Measurements from ENCODE around the gene MMP27. TPM values are rescaled to one million over a fixed set of nuclear protein-coding genes. Genes with fewer than 3 reads are reported as not detected.

MMP27 gene
- total RNA-seq, 1 experiment from 2014 or later, result not detected

DNA sequence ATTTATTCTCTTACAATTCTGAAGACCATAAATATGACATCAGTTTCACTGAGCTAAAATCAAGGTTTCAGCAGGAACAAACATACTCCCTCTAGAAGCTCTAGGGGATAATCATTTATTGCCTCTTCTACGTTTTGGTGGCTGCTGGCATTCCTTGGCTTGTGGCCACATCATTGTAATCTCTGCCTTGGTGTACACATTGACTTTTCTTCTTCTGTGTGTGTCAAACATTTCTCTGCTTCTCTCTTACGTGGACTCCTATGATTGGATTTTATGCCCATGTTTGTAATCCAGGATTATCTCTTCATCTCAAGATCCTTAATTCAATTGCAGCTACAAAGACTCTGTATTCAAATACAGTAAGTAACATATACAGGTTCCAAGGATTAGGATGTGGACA is 50.0 kb downstream of the MMP27 start:
- Histone ChIP-seq H3K36me3 (ENCODE audit: control insufficient read depth, insufficient read depth, low read length) (no peaks in the 10 kb centered on the region), H3K4me3 (ENCODE audit: low read depth, low read length) (no peak overlapping the region), H3K4me1 (no peaks in the 10 kb centered on the region), H3K9me3 (peaks cover 13% of the 10 kb centered on the region; the same call in 1 of the 2 replicates), H3K27me3 (replicated peaks; ENCODE audit: control insufficient read depth, insufficient read depth, low read length) (no peaks in the 10 kb centered on the region)
- no peak overlapping the region for H3K4me3 Mint-ChIP-seq (ENCODE audit: unreplicated experiment)
- intact Hi-C loops (cut with micrococcal nuclease; ENCODE audit: unreplicated experiment), result no loop called here
- no peak for DNase-seq
- POLR2A ChIA-PET, result no interaction called here
- CTCF ChIA-PET, result interaction anchor here (2.9 kb wide), 1 partner anchor 11 kb away, joined by 11 read pairs; no protein-coding TSS in a partner anchor
- H3K27me3 Mint-ChIP-seq (ENCODE audit: insufficient read depth, unreplicated experiment), result peaks cover 11% of the 10 kb centered on the region
- TF ChIP-seq, protein P1, sequence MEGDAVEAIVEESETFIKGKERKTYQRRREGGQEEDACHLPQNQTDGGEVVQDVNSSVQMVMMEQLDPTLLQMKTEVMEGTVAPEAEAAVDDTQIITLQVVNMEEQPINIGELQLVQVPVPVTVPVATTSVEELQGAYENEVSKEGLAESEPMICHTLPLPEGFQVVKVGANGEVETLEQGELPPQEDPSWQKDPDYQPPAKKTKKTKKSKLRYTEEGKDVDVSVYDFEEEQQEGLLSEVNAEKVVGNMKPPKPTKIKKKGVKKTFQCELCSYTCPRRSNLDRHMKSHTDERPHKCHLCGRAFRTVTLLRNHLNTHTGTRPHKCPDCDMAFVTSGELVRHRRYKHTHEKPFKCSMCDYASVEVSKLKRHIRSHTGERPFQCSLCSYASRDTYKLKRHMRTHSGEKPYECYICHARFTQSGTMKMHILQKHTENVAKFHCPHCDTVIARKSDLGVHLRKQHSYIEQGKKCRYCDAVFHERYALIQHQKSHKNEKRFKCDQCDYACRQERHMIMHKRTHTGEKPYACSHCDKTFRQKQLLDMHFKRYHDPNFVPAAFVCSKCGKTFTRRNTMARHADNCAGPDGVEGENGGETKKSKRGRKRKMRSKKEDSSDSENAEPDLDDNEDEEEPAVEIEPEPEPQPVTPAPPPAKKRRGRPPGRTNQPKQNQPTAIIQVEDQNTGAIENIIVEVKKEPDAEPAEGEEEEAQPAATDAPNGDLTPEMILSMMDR (IDR thresholded peaks at IDR 0.05; ENCODE audit: insufficient read depth in 1 of 2, low read depth in 1 of 2, low read length in 1 of 2, severe bottlenecking in 1 of 2, unreplicated experiment in 1 of 2), result no peak
- H3K9me3 Mint-ChIP-seq (ENCODE audit: unreplicated experiment), result peaks cover 19% of the 10 kb centered on the region
- no TSS peak for BruUV-seq (replicated peaks)
- H3K36me3 Mint-ChIP-seq (ENCODE audit: insufficient read depth, unreplicated experiment), result peaks cover 5% of the 10 kb centered on the region
- H3K4me1 Mint-ChIP-seq (ENCODE audit: low read depth, unreplicated experiment), result no peaks in the 10 kb centered on the region
- no peak overlapping the region for H3K27ac Mint-ChIP-seq (ENCODE audit: unreplicated experiment)

GRCh38 chr11:102654761-102655160 is 50.8 kb downstream of the MMP27 start:
- no peaks in the 10 kb centered on the region for H3K4me1 Mint-ChIP-seq (ENCODE audit: low read depth, unreplicated experiment)
- Histone ChIP-seq H3K9me3 (peaks cover 13% of the 10 kb centered on the region; the same call in 1 of the 2 replicates), H3K4me1 (no peaks in the 10 kb centered on the region), H3K36me3 (ENCODE audit: control insufficient read depth, insufficient read depth, low read length) (no peaks in the 10 kb centered on the region), H3K4me3 (ENCODE audit: low read depth, low read length) (no peak overlapping the region), H3K27me3 (replicated peaks; ENCODE audit: control insufficient read depth, insufficient read depth, low read length) (no peaks in the 10 kb centered on the region)
- intact Hi-C loops (cut with micrococcal nuclease; ENCODE audit: unreplicated experiment), result no loop called here
- no peak overlapping the region for H3K4me3 Mint-ChIP-seq (ENCODE audit: unreplicated experiment)
- peaks cover 11% of the 10 kb centered on the region for H3K27me3 Mint-ChIP-seq (ENCODE audit: insufficient read depth, unreplicated experiment)
- TF ChIP-seq, protein P1 (IDR thresholded peaks at IDR 0.05; ENCODE audit: insufficient read depth in 1 of 2, low read depth in 1 of 2, low read length in 1 of 2, severe bottlenecking in 1 of 2, unreplicated experiment in 1 of 2), result no peak
- peaks cover 5% of the 10 kb centered on the region for H3K36me3 Mint-ChIP-seq (ENCODE audit: insufficient read depth, unreplicated experiment)
- CTCF ChIA-PET, result interaction anchor here (2.9 kb wide), 1 partner anchor 12 kb away, joined by 11 read pairs; no protein-coding TSS in a partner anchor
- no TSS peak for BruUV-seq (replicated peaks)
- DNase-seq, result no peak
- peaks cover 19% of the 10 kb centered on the region for H3K9me3 Mint-ChIP-seq (ENCODE audit: unreplicated experiment)
- POLR2A ChIA-PET, result no interaction called here
- H3K27ac Mint-ChIP-seq (ENCODE audit: unreplicated experiment), result no peak overlapping the region

- Histone ChIP-seq H3K4me3 (ENCODE audit: low read depth, low read length) (no peak overlapping the region), H3K4me1 (no peaks in the 10 kb centered on the region), H3K27me3 (replicated peaks; ENCODE audit: control insufficient read depth, insufficient read depth, low read length) (no peaks in the 10 kb centered on the region), H3K36me3 (ENCODE audit: control insufficient read depth, insufficient read depth, low read length) (no peaks in the 10 kb centered on the region), H3K9me3 (peaks cover 13% of the 10 kb centered on the region; the same call in 1 of the 2 replicates)
- H3K27me3 Mint-ChIP-seq (ENCODE audit: insufficient read depth, unreplicated experiment), result peaks cover 8% of the 10 kb centered on the region
- no peak for DNase-seq
- BruUV-seq (replicated peaks), result no TSS peak
- ChIA-PET POLR2A (no interaction called here), CTCF (interaction anchor here (2.9 kb wide), 1 partner anchor 13 kb away, joined by 11 read pairs; no protein-coding TSS in a partner anchor)
- TF ChIP-seq, protein P1 (IDR thresholded peaks at IDR 0.05; ENCODE audit: insufficient read depth in 1 of 2, low read depth in 1 of 2, low read length in 1 of 2, severe bottlenecking in 1 of 2, unreplicated experiment in 1 of 2), result no peak
- peaks cover 5% of the 10 kb centered on the region for H3K36me3 Mint-ChIP-seq (ENCODE audit: insufficient read depth, unreplicated experiment)
- no peak overlapping the region for H3K27ac Mint-ChIP-seq (ENCODE audit: unreplicated experiment)
- no peaks in the 10 kb centered on the region for H3K4me1 Mint-ChIP-seq (ENCODE audit: low read depth, unreplicated experiment)
- intact Hi-C loops (cut with micrococcal nuclease; ENCODE audit: unreplicated experiment), result no loop called here
- no peak overlapping the region for H3K4me3 Mint-ChIP-seq (ENCODE audit: unreplicated experiment)
- peaks cover 19% of the 10 kb centered on the region for H3K9me3 Mint-ChIP-seq (ENCODE audit: unreplicated experiment)
These were observed 51.8 kb downstream of the MMP27 start for GRCh38 chr11:102653744-102654291.
